Sigmoid colon (tissue), 7 donors: ENCODE measurements around the gene MCM3. TPM values are rescaled to one million over a fixed set of nuclear protein-coding genes. Genes with fewer than 3 reads are reported as not detected.

Experiments
- DNase-seq: peaks from one replicate; pipeline ENCODE4 v3.0.0-alpha.2; 2019
- H3K27ac ChIP-seq, 4 donors: fragments of 200-600 bp; sonication (generic); one replicate each; pipeline ENCODE4 v1.5.1; 2016 to 2019; ENCODE audit warnings: mild to moderate bottlenecking in 1 of 4
- H3K27me3 ChIP-seq, 3 donors: fragments of 200-600 bp; sonication (generic); one replicate each; pipeline ENCODE4 v1.5.1; 2019; ENCODE audit warnings: mild to moderate bottlenecking in 1 of 3
- H3K36me3 ChIP-seq, 4 donors: fragments of 200-600 bp; sonication (generic); one replicate each; pipeline ENCODE4 v1.5.1; 2016 to 2019
- H3K4me1 ChIP-seq, 4 donors: fragments of 200-600 bp; sonication (generic); one replicate each; pipeline ENCODE4 v1.5.1; 2017 to 2019
- H3K4me3 ChIP-seq, 4 donors: fragments of 200-600 bp; sonication (generic); one replicate each; pipeline ENCODE4 v1.5.1; 2017 to 2019; ENCODE audit warnings: mild to moderate bottlenecking in 2 of 4, moderate library complexity in 1 of 4
- H3K9me3 ChIP-seq, 4 donors: fragments of 200-600 bp in 3 of 4; sonication (generic) in 3 of 4; one replicate each; pipeline versions ENCODE4 v1.5.1 to v1.6.1; 2013 to 2019
- CTCF ChIP-seq, 4 experiments: fragments of 450-650 bp in 3 of 4; fragments of 200-600 bp in 1 of 4; IDR thresholded peaks; one replicate each; pipeline ENCODE4 v1.5.1; 2016 to 2019; ENCODE audit warnings: antibody characterized with exemption in 4 of 4, mild to moderate bottlenecking in 3 of 4, moderate library complexity in 2 of 4
- EP300 ChIP-seq, 4 donors: sonication (generic); formaldehyde crosslinking; IDR thresholded peaks; one replicate each; pipeline ENCODE4 v1.6.1; 2017; ENCODE audit warnings: antibody characterized with exemption in 4 of 4
- POLR2A ChIP-seq, 2 donors: fragments of 450-650 bp; IDR thresholded peaks; one replicate each; pipeline ENCODE4 v1.6.1; 2016; ENCODE audit warnings: antibody characterized with exemption in 2 of 2, mild to moderate bottlenecking in 2 of 2, moderate library complexity in 2 of 2
- POLR2AphosphoS5 ChIP-seq, 4 donors: sonication (generic); formaldehyde crosslinking; IDR thresholded peaks; one replicate each; pipeline ENCODE4 v1.6.1; 2017; ENCODE audit warnings: antibody characterized with exemption in 4 of 4
- WGBS, 2 donors: extraction: QIAGEN DNeasy Blood & Tissue Kit; methylation state at CpG; one replicate each; pipeline ENCODE4 v1.1.7; 2013; 5-methylcytosine and 5-hydroxymethylcytosine counted together
- intact Hi-C: fragments of 100-400 bp; cut with DNase I; formaldehyde crosslinking; loops from one replicate; pipeline ENCODE4 v1.15.1; 2023
- polyA plus RNA-seq, 3 donors: library from polyadenylated mRNA; stranded (reverse); fragments of 200-250 nt; gene quantifications; one replicate each; pipeline ENCODE4 v1.2.3, GENCODE V29; 2013
- total RNA-seq, 4 donors: library from RNA; depleted of rRNA; stranded (reverse); fragments of >200 nt; gene quantifications; one replicate each; pipeline ENCODE4 v1.1.0, GENCODE V29; 2016
- donor health status: healthy with polysubstance abuse.
- donor health status: Bipolar disorder and iron deficiency.
- donor health status: healthy.

Gene MCM3
- total and polyA plus RNA-seq, 7 donors, result 13.2 to 54.7 (median 32.7) TPM

- Histone ChIP-seq H3K27ac (no peak overlapping the region), H3K36me3 (no peaks in the 10 kb centered on the region), H3K9me3 (no peaks in the 10 kb centered on the region), H3K27me3 (no peaks in the 10 kb centered on the region), H3K4me1 (peaks cover 0 to 11% (median 4%) of the 10 kb centered on the region in 4 donors), H3K4me3 (no peak overlapping the region)
- no peak for TF ChIP-seq POLR2AphosphoS5 (IDR thresholded peaks at IDR 0.05)
- no peak for TF ChIP-seq EP300 (IDR thresholded peaks at IDR 0.05)
- TF ChIP-seq CTCF (IDR thresholded peaks at IDR 0.05), result no peak
- no peak for TF ChIP-seq POLR2A (IDR thresholded peaks at IDR 0.05)
- DNase-seq, result no peak
- intact Hi-C loops, result no loop called here
- WGBS, 2 donors, result 56 to 86% methylated on average over 2 of the region's 2 CpGs
These were observed 66.8 kb downstream of the MCM3 start for GRCh38 chr6:52217761-52218160.

GRCh38 chr6:52216932-52217575 is 67.5 kb downstream of the MCM3 start:
- H3K9me3 ChIP-seq, result no peaks in the 10 kb centered on the region
- 85 to 92% methylated on average over 5 of the region's 5 CpGs for WGBS, 2 donors

GRCh38 chr6:52215787-52216186 is 68.8 kb downstream of the MCM3 start:
- H3K9me3 ChIP-seq, result no peaks in the 10 kb centered on the region
- DNase-seq, result no peak
- no peak overlapping the region for H3K27ac ChIP-seq
- no peaks in the 10 kb centered on the region for H3K27me3 ChIP-seq
- H3K4me1 ChIP-seq, result peaks cover 0 to 11% (median 4%) of the 10 kb centered on the region in 4 donors
- TF ChIP-seq CTCF (IDR thresholded peaks at IDR 0.05) (no peak), POLR2A (IDR thresholded peaks at IDR 0.05) (no peak), EP300 (IDR thresholded peaks at IDR 0.05) (no peak), POLR2AphosphoS5 (IDR thresholded peaks at IDR 0.05) (no peak)
- no peaks in the 10 kb centered on the region for H3K36me3 ChIP-seq
- no peak overlapping the region for H3K4me3 ChIP-seq
- intact Hi-C loops, result no loop called here

More at GRCh38 chr6:52216932-52217575, 67.5 kb downstream of the MCM3 start:
- Histone ChIP-seq H3K36me3 (no peaks in the 10 kb centered on the region), H3K27ac (no peak overlapping the region), H3K4me3 (no peak overlapping the region), H3K4me1 (peaks cover 0 to 11% (median 4%) of the 10 kb centered on the region in 4 donors), H3K27me3 (no peaks in the 10 kb centered on the region)
- TF ChIP-seq POLR2A (IDR thresholded peaks at IDR 0.05), result no peak
- TF ChIP-seq CTCF (IDR thresholded peaks at IDR 0.05), result no peak
- no peak for TF ChIP-seq EP300 (IDR thresholded peaks at IDR 0.05)
- no peak for TF ChIP-seq POLR2AphosphoS5 (IDR thresholded peaks at IDR 0.05)
- no peak for DNase-seq
- intact Hi-C loops, result no loop called here

Other genes with a start within 250 kb of the MCM3 start
- gene PKHD1, start 197.1 kb downstream of the MCM3 start, total RNA-seq, result under 1 TPM; under 0.01 to 0.66 (median under 0.01) TPM
- under 1 TPM in 1 of 3 donors, not detected in 2; 0.03 TPM for gene PKHD1, start 197.1 kb downstream of the MCM3 start, polyA plus RNA-seq
- gene IL17A, start 98.4 kb downstream of the MCM3 start, total RNA-seq, result not detected
- under 1 TPM in 1 of 3 donors, not detected in 2; 0.39 TPM for gene IL17A, start 98.4 kb downstream of the MCM3 start, polyA plus RNA-seq
- not detected for gene IL17F, start 40.2 kb downstream of the MCM3 start, total RNA-seq
- under 1 TPM in 1 of 3 donors, not detected in 2; 0.12 TPM for gene IL17F, start 40.2 kb downstream of the MCM3 start, polyA plus RNA-seq
- gene PAQR8, start 77.4 kb upstream of the MCM3 start, total RNA-seq, result 10 to 100 TPM; 12.2 to 17.4 (median 13.8) TPM
- gene PAQR8, start 77.4 kb upstream of the MCM3 start, polyA plus RNA-seq, result 10 to 100 TPM; 15.6 to 49.2 (median 16.4) TPM
- 10 to 100 TPM; 15.9 to 38.5 (median 19.1) TPM for gene EFHC1, start 135.6 kb upstream of the MCM3 start, total RNA-seq
- gene EFHC1, start 135.6 kb upstream of the MCM3 start, polyA plus RNA-seq, result 1 to 10 TPM; 1.8 to 6.9 (median 2.4) TPM